K562 (cell line): ENCODE results near the gene FYB1. TPM values are rescaled to one million over a fixed set of nuclear protein-coding genes. Genes with fewer than 3 reads are reported as not detected.

Experiments used
- ATAC-seq: fragments of 200-7000 bp; cut with Tn5 transposase; 3 replicates; pipeline ENCODE4 v1.9.1; 2020; ENCODE audit warnings: moderate library complexity
- BruUV-seq: library from RNA; stranded (reverse); fragments of 400-500 nt; replicated peaks from 2 replicates; lab custom pipeline; 2021; lab: Mats Ljungman, UMichigan
- CTCF ChIA-PET: fragments of 300-600 bp; formaldehyde crosslinking; extraction: SDS; loops from one replicate; lab custom pipeline; 2021; ENCODE audit warnings: low intra/inter-chr PET ratio; lab: Yijun Ruan, JAX
- POLR2A ChIA-PET: fragments of 300-600, 350-650 bp; sonication (Branson Sonifier 250); formaldehyde crosslinking; extraction: SDS; loops from one replicate; lab custom pipeline; 2021; ENCODE audit warnings: antibody characterized with exemption, inconsistent platforms; lab: Yijun Ruan, JAX
- DNase-seq, 4 experiments: peaks; one replicate each; pipeline versions ENCODE4 v3.0.0 to v3.0.0-alpha.2; 2011 to 2018; ENCODE audit warnings: low spot score in 3 of 4, mixed read lengths in 3 of 4; ENCODE audit errors: extremely low read depth in 1 of 4
- FAIRE-seq: peaks from 2 replicates; lab custom pipeline; 2011; peaks lifted over from hg19 to GRCh38; lab: Jason Lieb, UNC
- H2AFZ ChIP-seq: 2 replicates; pipeline ENCODE4 v1.6.0; 2011; ENCODE audit warnings: low read depth, low read length, control low read depth, inconsistent platforms
- H3K27ac ChIP-seq: fragments of 200-600 bp; 3 replicates; pipeline ENCODE4 v1.8.0; 2011; ENCODE audit warnings: low read depth, mild to moderate bottlenecking, control low read depth, inconsistent platforms, low read length, moderate library complexity, mixed read lengths; ENCODE audit errors: extremely low read depth
- H3K27me3 ChIP-seq, 2 experiments: fragments of 300-600 bp in 1 of 2; 2 replicates in 1 of 2; 3 replicates in 1 of 2; pipeline versions ENCODE4 v1.6.0 to v1.8.0; 2011; ENCODE audit warnings: inconsistent platforms in 2 of 2, low read length in 2 of 2, mild to moderate bottlenecking in 1 of 2, mixed read lengths in 1 of 2, moderate library complexity in 1 of 2; ENCODE audit not compliant: control insufficient read depth in 2 of 2, insufficient read depth in 2 of 2
- H3K36me3 ChIP-seq: fragments of 300-600 bp; 3 replicates; pipeline ENCODE4 v1.8.0; 2011; ENCODE audit warnings: mild to moderate bottlenecking, low read length, inconsistent platforms; ENCODE audit not compliant: control insufficient read depth, insufficient read depth
- H3K4me1 ChIP-seq, 2 experiments: fragments of 200-600 bp in 1 of 2; replicated peaks in 1 of 2; 2 replicates in 1 of 2; 3 replicates in 1 of 2; pipeline versions ENCODE4 v1.5.1 to v1.8.0; 2011; ENCODE audit warnings: inconsistent platforms in 2 of 2, low read length in 2 of 2, mild to moderate bottlenecking in 1 of 2, mixed read lengths in 1 of 2, moderate library complexity in 1 of 2; ENCODE audit not compliant: control insufficient read depth in 2 of 2, insufficient read depth in 2 of 2
- H3K4me2 ChIP-seq: 2 replicates; pipeline ENCODE4 v1.6.1; 2011; ENCODE audit warnings: low read length, control low read depth, inconsistent platforms, mixed read lengths; ENCODE audit not compliant: insufficient read depth
- H3K4me3 ChIP-seq: fragments of 200-600 bp; sonication (generic), shearing (Covaris generic); 2 replicates; pipeline ENCODE4 v1.5.1; 2016; ENCODE audit warnings: control low read depth, inconsistent platforms
- H3K79me2 ChIP-seq: fragments of 200-600 bp; 3 replicates; pipeline ENCODE4 v1.8.0; 2011; ENCODE audit warnings: low read length, inconsistent platforms; ENCODE audit not compliant: control insufficient read depth, insufficient read depth
- H3K9ac ChIP-seq, 2 experiments: 2 replicates each; pipeline versions ENCODE4 v1.6.0 to v1.6.1; 2011; ENCODE audit warnings: low read depth in 2 of 2, low read length in 2 of 2, control low read depth in 1 of 2, inconsistent platforms in 1 of 2, mild to moderate bottlenecking in 1 of 2, mixed read lengths in 1 of 2; ENCODE audit not compliant: insufficient read depth in 1 of 2
- H3K9me1 ChIP-seq: one replicate; pipeline ENCODE4 v1.6.0; 2011; ENCODE audit warnings: inconsistent platforms, mild to moderate bottlenecking, low read length, moderate library complexity; ENCODE audit not compliant: control insufficient read depth, insufficient read depth
- H3K9me3 ChIP-seq: replicated peaks from 2 replicates; pipeline ENCODE4 v1.5.1; 2011; ENCODE audit warnings: low read depth, low read length, inconsistent platforms; ENCODE audit not compliant: control insufficient read depth, insufficient read depth
- H4K20me1 ChIP-seq: replicated peaks from 2 replicates; pipeline ENCODE4 v1.6.1; 2011; ENCODE audit warnings: low read length, inconsistent platforms, mixed read lengths; ENCODE audit not compliant: control insufficient read depth, insufficient read depth
- GABPB2 ChIP-seq: fragments of 250-450 bp; sonication (Bioruptor Pico); conservative IDR thresholded peaks from 2 replicates; pipeline ENCODE4 v1.5.1; 2021; ENCODE audit warnings: mild to moderate bottlenecking
- HOXB6 ChIP-seq: fragments of 250-450 bp; sonication (Bioruptor Pico); IDR thresholded peaks from 2 replicates; pipeline ENCODE4 v1.5.1; 2022; ENCODE audit warnings: mild to moderate bottlenecking, borderline replicate concordance
- JUND ChIP-seq, 2 experiments: IDR thresholded peaks; 2 replicates in 1 of 2; 3 replicates in 1 of 2; pipeline ENCODE4 v1.6.1; 2011; ENCODE audit warnings: borderline replicate concordance in 2 of 2, low read depth in 2 of 2, low read length in 2 of 2, improper control_type of control experiment in 1 of 2, missing biosample characterization in 1 of 2, missing genetic modification characterization in 1 of 2, missing genetic modification reagents in 1 of 2
- MEF2A ChIP-seq: IDR thresholded peaks from 2 replicates; pipeline ENCODE4 v1.6.1; 2011; ENCODE audit warnings: low read depth, mild to moderate bottlenecking, low read length, moderate library complexity; ENCODE audit not compliant: control insufficient read depth
- NFXL1 ChIP-seq: fragments of 450-650 bp; formaldehyde crosslinking; IDR thresholded peaks from 2 replicates; pipeline ENCODE4 v1.4.0; 2021; ENCODE audit warnings: mild to moderate bottlenecking
- NR2C2 ChIP-seq, 2 experiments: fragments of 200-800 bp in 1 of 2; sonication (Bioruptor generic) in 1 of 2; sonication (generic) in 1 of 2; formaldehyde crosslinking in 1 of 2; IDR thresholded peaks; 2 replicates each; pipeline versions ENCODE4 v1.6.1 to v1.8.0; 2016 to 2022; ENCODE audit warnings: mild to moderate bottlenecking in 1 of 2, missing compliant biosample characterization in 1 of 2, missing genetic modification characterization in 1 of 2, missing genetic modification reagents in 1 of 2
- RAD21 ChIP-seq, 2 experiments: fragments of 250-450 bp in 1 of 2; fragments of 450-650 bp in 1 of 2; sonication (Bioruptor Pico) in 1 of 2; formaldehyde crosslinking in 1 of 2; IDR thresholded peaks in 1 of 2; conservative IDR thresholded peaks in 1 of 2; 2 replicates each; pipeline versions ENCODE4 v1.4.0 to v1.8.0; 2020 to 2022; ENCODE audit warnings: mild to moderate bottlenecking in 2 of 2, moderate library complexity in 1 of 2
- SRF ChIP-seq, 2 experiments: fragments of 250-450, 450-650 bp in 1 of 2; sonication (Bioruptor Pico) in 1 of 2; sonication (generic) in 1 of 2; formaldehyde crosslinking; IDR thresholded peaks; 2 replicates each; pipeline versions ENCODE4 v1.5.0 to v1.5.1; 2020 to 2022; ENCODE audit warnings: mild to moderate bottlenecking in 1 of 2, missing genetic modification reagents in 1 of 2
- ZNF174 ChIP-seq: fragments of 250-450 bp; sonication (Bioruptor Pico); IDR thresholded peaks from 2 replicates; pipeline ENCODE4 v1.4.0; 2020; ENCODE audit warnings: mild to moderate bottlenecking
- ZNF445 ChIP-seq: fragments of 250-450 bp; sonication (Bioruptor Pico); IDR thresholded peaks from 2 replicates; pipeline ENCODE4 v1.4.0; 2020; ENCODE audit warnings: low read depth, mild to moderate bottlenecking, moderate library complexity
- ZNF584 ChIP-seq: fragments of 200-800 bp; sonication (Bioruptor generic); IDR thresholded peaks from 2 replicates; pipeline ENCODE4 v1.6.1; 2016; ENCODE audit warnings: low read depth, mild to moderate bottlenecking, missing genetic modification characterization, missing compliant biosample characterization
- WGBS: fragments of 100-300 bp; shearing (Covaris generic); methylation state at CpG from one replicate; pipeline ENCODE4 v1.1.6; 2016; ENCODE audit warnings: low coverage, mixed read lengths; ENCODE audit not compliant: insufficient coverage; ENCODE audit errors: missing lambda C conversion rate; 5-methylcytosine and 5-hydroxymethylcytosine counted together
- in situ Hi-C: fragments of 300-500 bp; cut with MboI; formaldehyde crosslinking; loops from 4 replicates; pipeline ENCODE4 v1.15.0; 2018; ENCODE audit warnings: inconsistent platforms, mixed read lengths
- intact Hi-C: fragments of 100-400 bp; cut with micrococcal nuclease; formaldehyde crosslinking; loops from 2 replicates; pipeline ENCODE4 v1.14.2; 2022
- polyA plus RNA-seq, 8 experiments: library from polyadenylated mRNA; depleted of rRNA in 4 of 8; stranded (reverse) in 5 of 8; unstranded in 3 of 8; fragments of >200 nt; fragmentation: Nextera tagmentation in 2 of 8; fragmentation: Illumina TruSeq in 1 of 8; extraction: Ambion mirVana in 2 of 8; extraction: Trizol in 1 of 8; gene quantifications; 2 replicates each; pipeline versions ENCODE4 v1.2.1 to v1.2.3, GENCODE V29; 2011 to 2014; ENCODE audit warnings: inconsistent platforms in 1 of 8, missing spikeins in 1 of 8
- total RNA-seq, 7 experiments: library from RNA; depleted of rRNA in 6 of 7; stranded (reverse); fragments of >200 nt in 6 of 7; fragmentation: Illumina TruSeq in 2 of 7; extraction: Trizol in 2 of 7; gene quantifications; 2 replicates each; pipeline versions ENCODE4 v1.2.1 to v1.2.3, GENCODE V29; 2011 to 2021; ENCODE audit warnings: low replicate concordance in 1 of 7
- TF ChIP-seq, protein P1 (sequence below), 2 experiments: fragments of 450-650 bp in 1 of 2; sonication (generic) in 1 of 2; formaldehyde crosslinking; conservative IDR thresholded peaks; 2 replicates each; pipeline versions ENCODE4 v1.4.0 to v1.8.1; 2020 to 2022; ENCODE audit warnings: mild to moderate bottlenecking in 1 of 2, missing genetic modification reagents in 1 of 2
- TF ChIP-seq, protein P2 (sequence below), 2 experiments: fragments of 450-650 bp in 1 of 2; IDR thresholded peaks; 2 replicates each; pipeline ENCODE4 v1.6.1; 2011 to 2017; ENCODE audit warnings: low read depth in 2 of 2, antibody characterized with exemption in 1 of 2, borderline replicate concordance in 1 of 2, low read length in 1 of 2, mild to moderate bottlenecking in 1 of 2, mixed read lengths in 1 of 2; ENCODE audit not compliant: control insufficient read depth in 1 of 2
- TF ChIP-seq, protein P3 (sequence below): fragments of 250-450 bp; sonication (Bioruptor Pico); IDR thresholded peaks from 2 replicates; pipeline ENCODE4 v1.8.0; 2022; ENCODE audit warnings: moderate library complexity, mild to moderate bottlenecking, inconsistent platforms

FYB1 gene
- total and polyA plus RNA-seq, 9 of the 15 experiments (the other 6 are each of a cell fraction or from before 2014, with no cell fraction given), result 4.7 to 31.5 (median 9.7) TPM

- no TSS peak for BruUV-seq
- no peak for DNase-seq
- WGBS, result 76% methylated on average over 4 of the region's 4 CpGs
- intact Hi-C loops (loop anchor here (1.0 to 10.0 kb wide), 5 partner anchors 67 to 425 kb away; no protein-coding TSS in a partner anchor), in situ Hi-C loops (loop anchor here (5.0 kb wide), 2 partner anchors 132 to 222 kb away; no protein-coding TSS in a partner anchor)
- Histone ChIP-seq H3K9me3 (no peaks in the 10 kb centered on the region), H2AFZ (peak overlapping the region; percentile 53), H3K9ac (no peak overlapping the region), H3K4me1 (peaks cover 0 to 9% of the 10 kb centered on the region in 2 experiments; a peak in 3 of 5 replicates), H3K4me3 (no peak overlapping the region), H3K4me2 (no peak overlapping the region), H3K27me3 (no peaks in the 10 kb centered on the region), H3K79me2 (no peaks in the 10 kb centered on the region), H4K20me1 (no peaks in the 10 kb centered on the region), H3K9me1 (no peaks in the 10 kb centered on the region), H3K36me3 (no peaks in the 10 kb centered on the region), H3K27ac (no peak overlapping the region)
- CTCF ChIA-PET, result interaction anchor here (0.6 to 1.7 kb wide), 3 partner anchors 132 to 420 kb away, joined by 3 to 4 read pairs (median 3); no protein-coding TSS in a partner anchor
- POLR2A ChIA-PET, result interaction anchor here (1.0 kb wide), 1 partner anchor 15 kb away, joined by 3 read pairs; no protein-coding TSS in a partner anchor
- no peak for ATAC-seq
- no peak for FAIRE-seq
- TF ChIP-seq GABPB2 (no peak), NFXL1 (CRISPR knock-in tag) (0 out of 2 replicates have a peak, but pooled peaks have one; percentile 40), HOXB6 (CRISPR knock-in tag) (no peak), ZNF174 (no peak), SRF (CRISPR knock-in tag; IDR thresholded peaks at IDR 0.05) (no peak), JUND (IDR thresholded peaks at IDR 0.05; ENCODE audit: borderline replicate concordance, low read depth, low read length) (no peak), JUND (tag; IDR thresholded peaks at IDR 0.05; ENCODE audit: borderline replicate concordance, low read depth, low read length) (no peak), NR2C2 (CRISPR knock-in tag; IDR thresholded peaks at IDR 0.05) (no peak), NR2C2 (tag; IDR thresholded peaks at IDR 0.05) (peak; percentile 33; the same call in 1 of the 2 replicates), ZNF584 (CRISPR knock-in tag) (peak; percentile 85; the same call in 1 of the 2 replicates), RAD21 (CRISPR knock-in tag; conservative IDR thresholded peaks at IDR 0.05 in 1 of 2, IDR thresholded peaks at IDR 0.05 in 1 of 2) (no peak), MEF2A (no peak), ZNF445 (CRISPR knock-in tag) (peak; percentile 85)
- TF ChIP-seq, protein P1, sequence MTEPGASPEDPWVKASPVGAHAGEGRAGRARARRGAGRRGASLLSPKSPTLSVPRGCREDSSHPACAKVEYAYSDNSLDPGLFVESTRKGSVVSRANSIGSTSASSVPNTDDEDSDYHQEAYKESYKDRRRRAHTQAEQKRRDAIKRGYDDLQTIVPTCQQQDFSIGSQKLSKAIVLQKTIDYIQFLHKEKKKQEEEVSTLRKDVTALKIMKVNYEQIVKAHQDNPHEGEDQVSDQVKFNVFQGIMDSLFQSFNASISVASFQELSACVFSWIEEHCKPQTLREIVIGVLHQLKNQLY (CRISPR knock-in tag; conservative IDR thresholded peaks at IDR 0.05), result no peak
- TF ChIP-seq, protein P2, sequence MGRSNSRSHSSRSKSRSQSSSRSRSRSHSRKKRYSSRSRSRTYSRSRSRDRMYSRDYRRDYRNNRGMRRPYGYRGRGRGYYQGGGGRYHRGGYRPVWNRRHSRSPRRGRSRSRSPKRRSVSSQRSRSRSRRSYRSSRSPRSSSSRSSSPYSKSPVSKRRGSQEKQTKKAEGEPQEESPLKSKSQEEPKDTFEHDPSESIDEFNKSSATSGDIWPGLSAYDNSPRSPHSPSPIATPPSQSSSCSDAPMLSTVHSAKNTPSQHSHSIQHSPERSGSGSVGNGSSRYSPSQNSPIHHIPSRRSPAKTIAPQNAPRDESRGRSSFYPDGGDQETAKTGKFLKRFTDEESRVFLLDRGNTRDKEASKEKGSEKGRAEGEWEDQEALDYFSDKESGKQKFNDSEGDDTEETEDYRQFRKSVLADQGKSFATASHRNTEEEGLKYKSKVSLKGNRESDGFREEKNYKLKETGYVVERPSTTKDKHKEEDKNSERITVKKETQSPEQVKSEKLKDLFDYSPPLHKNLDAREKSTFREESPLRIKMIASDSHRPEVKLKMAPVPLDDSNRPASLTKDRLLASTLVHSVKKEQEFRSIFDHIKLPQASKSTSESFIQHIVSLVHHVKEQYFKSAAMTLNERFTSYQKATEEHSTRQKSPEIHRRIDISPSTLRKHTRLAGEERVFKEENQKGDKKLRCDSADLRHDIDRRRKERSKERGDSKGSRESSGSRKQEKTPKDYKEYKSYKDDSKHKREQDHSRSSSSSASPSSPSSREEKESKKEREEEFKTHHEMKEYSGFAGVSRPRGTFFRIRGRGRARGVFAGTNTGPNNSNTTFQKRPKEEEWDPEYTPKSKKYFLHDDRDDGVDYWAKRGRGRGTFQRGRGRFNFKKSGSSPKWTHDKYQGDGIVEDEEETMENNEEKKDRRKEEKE (IDR thresholded peaks at IDR 0.05; ENCODE audit: borderline replicate concordance in 1 of 2, control insufficient read depth in 1 of 2, low read depth in 2 of 2, low read length in 1 of 2), result no peak
- TF ChIP-seq, protein P3, sequence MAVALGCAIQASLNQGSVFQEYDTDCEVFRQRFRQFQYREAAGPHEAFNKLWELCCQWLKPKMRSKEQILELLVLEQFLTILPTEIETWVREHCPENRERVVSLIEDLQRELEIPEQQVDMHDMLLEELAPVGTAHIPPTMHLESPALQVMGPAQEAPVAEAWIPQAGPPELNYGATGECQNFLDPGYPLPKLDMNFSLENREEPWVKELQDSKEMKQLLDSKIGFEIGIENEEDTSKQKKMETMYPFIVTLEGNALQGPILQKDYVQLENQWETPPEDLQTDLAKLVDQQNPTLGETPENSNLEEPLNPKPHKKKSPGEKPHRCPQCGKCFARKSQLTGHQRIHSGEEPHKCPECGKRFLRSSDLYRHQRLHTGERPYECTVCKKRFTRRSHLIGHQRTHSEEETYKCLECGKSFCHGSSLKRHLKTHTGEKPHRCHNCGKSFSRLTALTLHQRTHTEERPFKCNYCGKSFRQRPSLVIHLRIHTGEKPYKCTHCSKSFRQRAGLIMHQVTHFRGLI (CRISPR knock-in tag), result peak; percentile 88
Measured at GRCh38 chr5:39149966-39150365, 69.4 kb downstream of the FYB1 start.
